Measurements from ENCODE around the gene TNFAIP2. TPM values are rescaled to one million over a fixed set of nuclear protein-coding genes. Genes with fewer than 3 reads are reported as not detected.

The TNFAIP2 gene
- total RNA-seq, 1 donor from 2014 or later = 82.7 TPM

DNA sequence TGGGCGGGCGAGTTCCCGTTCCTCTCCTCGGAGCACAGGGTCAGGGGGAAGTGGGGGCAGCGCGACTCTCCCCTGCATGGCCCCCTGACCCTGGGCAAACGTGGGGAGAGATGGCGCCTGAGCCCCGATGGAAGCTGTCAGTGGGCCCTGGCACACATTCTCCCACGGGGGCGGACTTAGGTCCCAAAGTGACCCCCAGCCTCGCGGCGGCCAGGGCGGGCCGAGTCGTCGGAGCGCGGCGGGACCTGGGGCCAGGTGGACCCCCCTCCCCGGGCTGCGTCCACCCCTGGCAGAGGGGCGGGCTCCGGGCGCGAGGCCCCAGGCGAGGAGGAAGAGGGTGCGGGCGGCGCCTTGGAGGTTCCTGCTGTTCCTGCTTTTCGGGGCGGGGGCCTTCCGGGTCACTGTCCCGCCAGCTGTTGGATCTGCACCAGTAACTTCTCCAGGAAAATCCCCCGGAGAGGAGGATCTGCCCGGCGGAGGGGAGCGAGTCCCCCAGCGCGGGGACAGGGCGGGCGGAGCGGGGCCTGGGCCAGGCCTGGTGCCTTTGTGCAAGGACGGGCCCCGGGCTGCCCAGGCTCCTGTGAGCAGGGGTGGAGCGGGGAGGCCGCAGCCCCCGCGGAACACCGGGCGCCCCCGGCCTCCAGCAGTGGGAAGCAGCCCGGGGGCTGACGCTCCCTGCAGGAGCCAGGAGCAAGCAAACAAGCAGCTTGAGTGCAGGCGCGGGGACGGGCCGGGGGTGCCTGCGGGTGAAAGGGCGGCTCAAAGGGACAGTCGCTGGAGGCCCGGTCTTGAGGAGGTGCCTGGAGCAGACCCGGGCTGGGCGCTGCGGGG, 15.3 kb downstream of the TNFAIP2 start:
- Histone ChIP-seq H3K9me3 (no peaks in the 10 kb centered on the region), H3K4me1 (peaks cover 45% of the 10 kb centered on the region), H3K27me3 (no peaks in the 10 kb centered on the region), H3K36me3 (peaks cover 0 to 25% of the 10 kb centered on the region in 2 donors), H3K27ac (peak overlapping the region; percentile 65), H3K4me3 (peak overlapping the region; percentile 10 to 37)
- no peak for DNase-seq (ENCODE audit: extremely low spot score in 2 of 2)
- TF ChIP-seq POLR2AphosphoS5 (IDR thresholded peaks at IDR 0.05; ENCODE audit: insufficient read depth in 1 of 2, low read depth in 1 of 2) (no peak), POLR2A (IDR thresholded peaks at IDR 0.05) (no peak)
- TF ChIP-seq, protein P1, sequence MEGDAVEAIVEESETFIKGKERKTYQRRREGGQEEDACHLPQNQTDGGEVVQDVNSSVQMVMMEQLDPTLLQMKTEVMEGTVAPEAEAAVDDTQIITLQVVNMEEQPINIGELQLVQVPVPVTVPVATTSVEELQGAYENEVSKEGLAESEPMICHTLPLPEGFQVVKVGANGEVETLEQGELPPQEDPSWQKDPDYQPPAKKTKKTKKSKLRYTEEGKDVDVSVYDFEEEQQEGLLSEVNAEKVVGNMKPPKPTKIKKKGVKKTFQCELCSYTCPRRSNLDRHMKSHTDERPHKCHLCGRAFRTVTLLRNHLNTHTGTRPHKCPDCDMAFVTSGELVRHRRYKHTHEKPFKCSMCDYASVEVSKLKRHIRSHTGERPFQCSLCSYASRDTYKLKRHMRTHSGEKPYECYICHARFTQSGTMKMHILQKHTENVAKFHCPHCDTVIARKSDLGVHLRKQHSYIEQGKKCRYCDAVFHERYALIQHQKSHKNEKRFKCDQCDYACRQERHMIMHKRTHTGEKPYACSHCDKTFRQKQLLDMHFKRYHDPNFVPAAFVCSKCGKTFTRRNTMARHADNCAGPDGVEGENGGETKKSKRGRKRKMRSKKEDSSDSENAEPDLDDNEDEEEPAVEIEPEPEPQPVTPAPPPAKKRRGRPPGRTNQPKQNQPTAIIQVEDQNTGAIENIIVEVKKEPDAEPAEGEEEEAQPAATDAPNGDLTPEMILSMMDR (IDR thresholded peaks at IDR 0.05) = no peak
- intact Hi-C loops (cut with DNase I) = no loop called here

DNA sequence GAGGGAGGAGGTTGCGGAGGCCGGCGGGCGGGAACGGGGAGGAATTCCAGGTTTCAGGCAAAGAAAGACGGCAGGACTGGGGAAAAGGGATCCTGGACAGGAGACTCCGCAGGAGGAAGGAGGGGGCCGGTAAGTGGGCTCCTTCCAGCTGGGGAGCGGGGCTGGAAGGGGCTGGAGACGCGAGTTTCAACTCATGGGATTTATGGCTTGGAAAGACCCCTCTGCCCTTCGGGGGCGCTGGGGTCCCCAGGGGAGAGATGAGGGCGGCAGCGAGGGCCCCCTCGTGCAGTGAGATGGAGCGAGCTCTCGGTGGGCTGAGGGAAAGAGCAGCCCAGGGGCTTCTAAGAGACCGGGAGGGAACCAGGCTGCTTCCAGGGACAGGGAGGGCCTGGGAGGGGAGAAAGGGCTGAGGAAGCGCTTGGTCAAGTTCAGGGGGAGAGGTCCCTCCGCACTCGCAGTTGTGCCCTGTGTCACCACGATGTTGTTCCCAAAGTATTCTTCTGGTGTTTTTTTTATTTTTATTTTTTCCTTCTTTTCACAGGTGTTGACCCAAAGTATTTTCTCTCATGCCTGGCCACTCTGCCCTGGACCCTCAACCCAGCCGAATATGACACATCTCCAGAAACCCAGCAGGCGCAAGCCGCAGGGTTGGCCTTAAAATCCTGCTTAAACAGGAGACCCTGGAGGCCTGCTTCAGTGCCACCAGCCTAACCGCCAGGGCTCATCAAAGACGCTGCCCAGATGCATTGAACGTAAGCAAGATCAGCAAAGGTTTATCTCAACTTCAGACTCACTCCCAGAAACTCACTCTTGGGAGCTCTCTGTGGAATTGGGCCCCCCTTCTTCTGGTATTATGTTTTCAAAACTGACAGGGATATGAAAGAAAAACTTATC, 16.1 kb downstream of the TNFAIP2 start:
- TF ChIP-seq, protein P1 (IDR thresholded peaks at IDR 0.05) = no peak
- no peak for TF ChIP-seq POLR2A (IDR thresholded peaks at IDR 0.05)
- no peak for TF ChIP-seq POLR2AphosphoS5 (IDR thresholded peaks at IDR 0.05; ENCODE audit: insufficient read depth in 1 of 2, low read depth in 1 of 2)
- Histone ChIP-seq H3K4me3 (peak overlapping the region; percentile 10 to 37), H3K4me1 (peaks cover 45% of the 10 kb centered on the region), H3K9me3 (no peaks in the 10 kb centered on the region), H3K27me3 (no peaks in the 10 kb centered on the region), H3K36me3 (peaks cover 0 to 16% of the 10 kb centered on the region in 2 donors), H3K27ac (peak overlapping the region; percentile 65)
- intact Hi-C loops (cut with DNase I) = loop anchor here (5.0 kb wide), 1 partner anchor 1337 kb away; no protein-coding TSS in a partner anchor
- no peak for DNase-seq (ENCODE audit: extremely low spot score in 2 of 2)

DNA sequence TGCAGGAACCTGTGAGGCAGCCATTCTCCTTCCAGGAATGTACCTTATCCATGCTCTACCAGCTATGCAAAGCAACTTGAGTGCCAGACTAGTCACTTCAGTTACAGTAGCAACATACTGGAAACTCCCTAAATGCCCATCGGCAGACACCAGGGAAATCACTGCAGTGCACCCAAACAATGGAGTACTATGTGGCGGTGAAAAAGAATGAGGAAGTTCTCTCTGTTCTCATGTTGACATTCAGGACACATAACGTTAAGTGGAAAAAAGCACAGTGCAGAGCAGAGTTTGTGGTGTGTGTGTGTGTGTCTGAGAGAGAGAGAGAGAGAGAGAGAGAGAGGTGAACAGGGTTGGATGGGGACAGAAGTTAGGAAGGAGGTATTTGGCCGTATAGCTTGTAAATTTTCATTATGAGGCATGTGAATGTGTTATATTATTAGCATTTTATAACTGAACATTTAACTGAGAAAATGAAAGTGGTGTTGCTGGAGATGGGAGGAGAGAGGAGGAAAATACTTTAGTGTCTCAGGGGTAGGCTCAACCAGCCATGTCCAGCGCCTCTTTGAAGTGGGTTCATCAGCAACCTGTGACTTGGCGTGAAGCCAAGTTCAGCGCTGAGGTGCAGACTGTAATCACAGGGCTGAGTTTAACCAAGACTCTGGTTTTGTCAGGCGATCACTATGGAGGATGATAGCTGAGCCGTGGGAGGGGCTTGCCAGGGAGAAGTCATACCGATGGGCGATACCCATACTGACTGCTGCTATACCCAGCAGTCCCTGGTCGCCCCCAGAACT, 17.3 kb downstream of the TNFAIP2 start:
- no peak overlapping the region for H3K27ac ChIP-seq
- H3K4me1 ChIP-seq = peaks cover 44% of the 10 kb centered on the region
- H3K4me3 ChIP-seq = no peak overlapping the region
- peaks cover 0 to 6% of the 10 kb centered on the region in 2 donors for H3K36me3 ChIP-seq
- H3K9me3 ChIP-seq = no peaks in the 10 kb centered on the region
- no peaks in the 10 kb centered on the region for H3K27me3 ChIP-seq
- intact Hi-C loops (cut with DNase I) = loop anchor here (5.0 kb wide), 1 partner anchor 1338 kb away; no protein-coding TSS in a partner anchor
- no peak for DNase-seq (ENCODE audit: extremely low spot score in 2 of 2)
- TF ChIP-seq, protein P1 (IDR thresholded peaks at IDR 0.05) = no peak
- no peak for TF ChIP-seq POLR2AphosphoS5 (IDR thresholded peaks at IDR 0.05; ENCODE audit: insufficient read depth in 1 of 2, low read depth in 1 of 2)
- TF ChIP-seq POLR2A (IDR thresholded peaks at IDR 0.05) = no peak

DNA sequence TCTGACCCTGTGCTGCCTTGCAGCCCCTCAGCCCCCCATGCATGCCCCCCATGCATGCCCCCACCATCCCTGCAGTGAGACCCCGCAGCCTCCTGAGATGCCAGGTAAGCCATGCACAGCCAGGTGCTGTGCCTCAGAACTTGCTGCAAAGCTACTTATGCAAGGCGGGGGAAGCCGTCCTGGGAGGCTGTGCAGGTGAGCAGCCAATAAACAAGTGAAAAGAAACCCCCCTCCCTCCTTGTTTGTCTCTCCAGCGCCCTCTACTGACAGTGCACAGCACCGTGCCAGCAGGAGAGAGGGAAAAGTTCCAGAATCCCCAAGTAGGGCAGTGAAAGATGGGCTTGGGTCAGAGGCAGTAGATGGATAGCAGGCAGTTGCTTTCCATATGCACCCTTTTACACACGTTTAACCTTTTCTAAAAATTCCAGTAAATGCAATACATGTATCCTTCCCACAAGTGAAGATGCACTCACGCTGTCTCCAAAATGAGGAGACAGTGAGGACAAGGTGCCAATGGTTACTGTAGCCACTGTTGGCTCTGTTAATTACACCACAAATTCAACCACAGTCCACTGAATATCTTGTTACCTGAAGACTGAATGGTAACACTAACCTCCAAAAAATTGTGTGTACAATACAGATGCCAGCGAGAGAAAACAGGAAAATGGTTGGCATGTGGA, 18.0 kb downstream of the TNFAIP2 start:
- TF ChIP-seq POLR2AphosphoS5 (IDR thresholded peaks at IDR 0.05; ENCODE audit: insufficient read depth in 1 of 2, low read depth in 1 of 2) (no peak), POLR2A (IDR thresholded peaks at IDR 0.05) (no peak)
- TF ChIP-seq, protein P1 (IDR thresholded peaks at IDR 0.05) = peak in 2 of 3 experiments; percentile 30 to 43
- Histone ChIP-seq H3K36me3 (no peaks in the 10 kb centered on the region), H3K4me3 (no peak overlapping the region), H3K27ac (no peak overlapping the region), H3K4me1 (peaks cover 37% of the 10 kb centered on the region), H3K27me3 (no peaks in the 10 kb centered on the region), H3K9me3 (no peaks in the 10 kb centered on the region)
- no peak for DNase-seq (ENCODE audit: extremely low spot score in 2 of 2)
- intact Hi-C loops (cut with DNase I) = loop anchor here (5.0 kb wide), 1 partner anchor 1339 kb away; no protein-coding TSS in a partner anchor
